ENCODE results near the gene ABCB9.

DNA sequence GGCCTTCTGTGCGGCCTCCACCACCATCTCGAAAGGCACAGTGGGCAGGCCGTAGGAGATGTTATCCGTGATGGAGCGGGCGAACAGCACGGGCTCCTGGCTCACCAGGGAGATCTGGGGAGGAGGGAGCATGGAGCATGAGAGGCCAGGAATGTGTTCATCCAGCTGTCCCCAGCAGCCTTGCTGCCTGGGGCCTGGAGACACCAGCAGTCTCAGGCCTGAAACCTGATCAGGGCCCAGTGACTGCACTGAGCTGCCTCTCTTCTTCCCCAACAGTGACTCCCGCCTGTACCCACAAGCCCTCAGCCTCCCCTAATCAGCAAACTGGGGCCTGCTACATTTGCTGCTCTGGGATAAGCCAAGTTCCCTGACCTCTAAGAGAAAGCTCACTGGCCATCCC lies 30.9 kb downstream of the ABCB9 start:
- no peak for TF ChIP-seq EZH2 (IDR thresholded peaks at IDR 0.05; ENCODE audit: borderline replicate concordance, insufficient read depth, low read length, poor library complexity, severe bottlenecking)
- TF ChIP-seq CTCF (IDR thresholded peaks at IDR 0.05; ENCODE audit: poor library complexity, severe bottlenecking), result no peak
- TF ChIP-seq REST (IDR thresholded peaks at IDR 0.05; ENCODE audit: borderline replicate concordance), result no peak
- no peak for TF ChIP-seq EP300 (conservative IDR thresholded peaks at IDR 0.05; ENCODE audit: poor library complexity, severe bottlenecking)
